ENCODE measurements around the gene STXBP2.

DNA sequence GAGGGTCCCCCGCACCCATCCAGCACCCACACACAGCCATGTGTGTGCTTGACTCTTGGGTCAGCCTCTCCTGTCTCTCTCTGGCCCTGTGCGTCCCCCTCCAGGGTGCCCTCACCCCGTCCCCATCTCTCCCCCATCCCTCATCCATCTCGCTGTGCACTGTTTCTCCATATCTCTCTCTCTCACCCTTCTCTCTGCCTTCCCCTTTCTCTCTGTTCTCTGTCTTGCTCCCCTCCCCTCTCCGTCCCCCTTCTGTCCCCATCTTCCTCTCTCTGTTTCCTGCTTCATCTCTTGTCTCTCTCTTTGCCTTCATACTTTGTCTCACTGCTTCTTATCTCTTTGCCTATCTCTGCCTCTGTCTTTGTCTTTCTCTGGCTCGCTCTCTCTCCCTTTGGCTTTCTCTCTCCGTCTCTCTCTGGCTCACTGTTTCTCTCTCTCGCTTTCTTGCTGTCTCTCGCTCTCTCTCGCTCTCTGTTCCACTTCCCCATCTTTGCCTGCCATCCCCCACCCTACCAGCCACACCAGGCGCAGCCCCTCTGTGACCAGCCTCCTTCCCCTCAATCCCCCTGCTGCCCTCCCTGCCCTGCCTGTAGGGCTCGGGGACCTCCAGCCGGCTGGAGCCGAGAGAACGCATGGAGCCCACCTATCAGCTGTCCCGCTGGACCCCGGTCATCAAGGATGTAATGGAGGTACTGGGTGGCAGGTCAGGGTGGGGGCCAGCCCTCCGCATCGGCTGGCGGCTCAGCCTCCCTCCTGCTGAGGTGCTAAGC, 8.9 kb downstream of the STXBP2 start:
- no peak for TF ChIP-seq GATA2 (IDR thresholded peaks at IDR 0.05; ENCODE audit: low read depth, low read length)
- no peak for TF ChIP-seq GATA3 (IDR thresholded peaks at IDR 0.05; ENCODE audit: low read depth, low read length)

Measured in SH-SY5Y (cell line).